K562 (cell line): ENCODE measurements around the gene RPS23. TPM values are rescaled to one million over a fixed set of nuclear protein-coding genes. Genes with fewer than 3 reads are reported as not detected.

Experiments used
- MGA ChIP-seq: fragments of 450-650 bp; IDR thresholded peaks from 2 replicates; pipeline ENCODE4 v1.6.1; 2016; ENCODE audit warnings: mild to moderate bottlenecking, moderate library complexity
- SREBF1 ChIP-seq: fragments of 150-350 bp; IDR thresholded peaks from 2 replicates; pipeline ENCODE4 v1.6.1; 2014; ENCODE audit warnings: antibody characterized with exemption, low read depth, low read length, borderline replicate concordance
- ZBTB40 ChIP-seq, 2 experiments: fragments of 450-650 bp in 1 of 2; sonication (generic) in 1 of 2; formaldehyde crosslinking in 1 of 2; IDR thresholded peaks; 2 replicates each; pipeline versions ENCODE4 v1.7.1 to v1.9.0; 2016 to 2022; ENCODE audit warnings: inconsistent platforms in 1 of 2, mild to moderate bottlenecking in 1 of 2, missing genetic modification reagents in 1 of 2
- ZNF12 ChIP-seq: sonication (generic); formaldehyde crosslinking; IDR thresholded peaks from 2 replicates; pipeline ENCODE4 v1.4.0; 2020; ENCODE audit warnings: mild to moderate bottlenecking, missing genetic modification reagents
- ZNF561 ChIP-seq: fragments of 450-650 bp; formaldehyde crosslinking; conservative IDR thresholded peaks from 2 replicates; pipeline ENCODE4 v1.4.0; 2020; ENCODE audit warnings: mild to moderate bottlenecking, moderate library complexity
- polyA plus RNA-seq, 8 experiments: library from polyadenylated mRNA; depleted of rRNA in 4 of 8; stranded (reverse) in 5 of 8; unstranded in 3 of 8; fragments of >200 nt; fragmentation: Nextera tagmentation in 2 of 8; fragmentation: Illumina TruSeq in 1 of 8; extraction: Ambion mirVana in 2 of 8; extraction: Trizol in 1 of 8; gene quantifications; 2 replicates each; pipeline versions ENCODE4 v1.2.1 to v1.2.3, GENCODE V29; 2011 to 2014; ENCODE audit warnings: inconsistent platforms in 1 of 8, missing spikeins in 1 of 8
- total RNA-seq, 7 experiments: library from RNA; depleted of rRNA in 6 of 7; stranded (reverse); fragments of >200 nt in 6 of 7; fragmentation: Illumina TruSeq in 2 of 7; extraction: Trizol in 2 of 7; gene quantifications; 2 replicates each; pipeline versions ENCODE4 v1.2.1 to v1.2.3, GENCODE V29; 2011 to 2021; ENCODE audit warnings: low replicate concordance in 1 of 7

The RPS23 gene
- total and polyA plus RNA-seq, 9 of the 15 experiments (the other 6 are each of a cell fraction or from before 2014, with no cell fraction given), result 3,252 to 10,689 (median 6,302) TPM

GRCh38 chr5:82278711-82279370 lies 687 bp upstream of the RPS23 start (continued):
- TF ChIP-seq MGA, result peak; percentile 49; the same call in 1 of the 2 replicates
- TF ChIP-seq ZNF12 (CRISPR knock-in tag), result no peak
- TF ChIP-seq SREBF1, result no peak
- TF ChIP-seq ZNF561 (CRISPR knock-in tag), result no peak
- TF ChIP-seq ZBTB40 (IDR thresholded peaks at IDR 0.05), result peak; percentile 15; the same call in 1 of the 2 replicates
- no peak for TF ChIP-seq ZBTB40 (CRISPR knock-in tag; IDR thresholded peaks at IDR 0.05)
